HL-60/S4 treated with phorbol 12-myristate 13-acetate at 8.2 ng/mL for 4 days and 3 days (cell line): ENCODE data around the gene STIP1.

ENCODE experiments used
- in situ Hi-C: fragments of 300-500 bp; cut with MboI; formaldehyde crosslinking; loops from 2 replicates; pipeline ENCODE4 v1.15.0; 2022; ENCODE audit warnings: low sequenced_read_pairs

The STIP1 gene

GRCh38 chr11:64246871-64247728 lies 61.1 kb downstream of the STIP1 start, which contains the start of gene PPP1R14B:
Gene PPP1R14B, minus strand, starts transcription at chr11:64246943. Its CDS starts 270 bp downstream, at chr11:64246673.
- in situ Hi-C loops = loop anchor here (25.0 kb wide), 1 partner anchor 90 kb away; the partner anchor contains the start of gene CCDC88B

GRCh38 chr11:64247729-64248531 lies 62.0 kb downstream of the STIP1 start:
- in situ Hi-C loops = loop anchor here (25.0 kb wide), 1 partner anchor 89 kb away; the partner anchor contains the start of gene CCDC88B

- in situ Hi-C loops = loop anchor here (25.0 kb wide), 1 partner anchor 89 kb away; the partner anchor contains the start of gene CCDC88B
These were observed 62.6 kb downstream of the STIP1 start for GRCh38 chr11:64248578-64248977.

- in situ Hi-C loops = loop anchor here (25.0 kb wide), 1 partner anchor 88 kb away; the partner anchor contains the start of gene CCDC88B
These were observed 63.1 kb downstream of the STIP1 start for GRCh38 chr11:64249038-64249437.

- in situ Hi-C loops = loop anchor here (25.0 kb wide), 1 partner anchor 88 kb away; the partner anchor contains the start of gene CCDC88B
These were observed 63.8 kb downstream of the STIP1 start for GRCh38 chr11:64249563-64250414.

- in situ Hi-C loops = no loop called here
These were observed 64.5 kb downstream of the STIP1 start for GRCh38 chr11:64250415-64251015.

GRCh38 chr11:64251016-64251752 lies 65.2 kb downstream of the STIP1 start, which contains the start of gene PLCB3:
Gene PLCB3, plus strand, starts transcription at chr11:64251530. Its CDS starts 120 bp downstream, at chr11:64251650.
- in situ Hi-C loops = no loop called here

GRCh38 chr11:64251753-64252002 lies 65.7 kb downstream of the STIP1 start:
- in situ Hi-C loops = no loop called here

GRCh38 chr11:64252003-64252872 lies 66.3 kb downstream of the STIP1 start:
- in situ Hi-C loops = no loop called here

GRCh38 chr11:64253043-64253442 lies 67.1 kb downstream of the STIP1 start:
- in situ Hi-C loops = no loop called here

GRCh38 chr11:64253481-64253880 lies 67.5 kb downstream of the STIP1 start:
- in situ Hi-C loops = no loop called here
